HG02798 (cell line): ENCODE measurements around the gene PTGER3.
"Not testable (repeated sequence)": the region's sequence is repeated elsewhere in the genome, so short reads cannot be mapped to it uniquely, and the experiment has no call there.

Experiments
- ATAC-seq: cut with Tn5 transposase; IDR thresholded peaks from one replicate; pipeline ENCODE4 v1.9.1; 2021; ENCODE audit warnings: mild to moderate bottlenecking; ENCODE audit not compliant: unreplicated experiment, poor library complexity

The PTGER3 gene

DNA sequence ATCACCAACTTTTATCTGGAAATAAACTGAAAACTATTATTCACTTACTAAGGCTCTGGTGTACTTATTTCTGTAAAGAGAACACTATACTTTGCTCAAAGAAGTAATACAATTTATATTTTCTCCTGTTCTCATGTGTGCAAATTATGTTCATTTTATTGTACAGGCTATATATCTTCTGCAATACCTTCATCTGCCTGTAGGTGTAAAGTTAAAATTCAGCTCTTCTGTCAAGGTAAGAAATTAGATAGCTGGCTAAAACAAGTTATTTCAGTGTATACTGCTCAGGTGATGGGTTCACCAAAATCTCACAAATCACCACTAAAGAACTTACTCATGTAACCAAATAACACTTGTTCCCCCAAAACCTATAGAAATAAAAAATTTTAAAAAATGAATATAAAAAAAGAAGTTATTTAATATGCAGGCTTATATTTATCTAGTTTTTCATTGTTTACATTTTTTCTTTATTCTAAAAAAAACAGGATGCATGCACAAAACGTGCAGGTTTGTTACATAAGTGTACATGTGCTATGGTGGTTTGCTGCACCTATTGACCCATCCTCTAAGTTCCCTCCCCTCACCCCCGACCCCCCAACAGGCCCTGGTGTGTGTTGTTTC is 81.5 kb downstream of the PTGER3 start:
- ATAC-seq: no peak

DNA sequence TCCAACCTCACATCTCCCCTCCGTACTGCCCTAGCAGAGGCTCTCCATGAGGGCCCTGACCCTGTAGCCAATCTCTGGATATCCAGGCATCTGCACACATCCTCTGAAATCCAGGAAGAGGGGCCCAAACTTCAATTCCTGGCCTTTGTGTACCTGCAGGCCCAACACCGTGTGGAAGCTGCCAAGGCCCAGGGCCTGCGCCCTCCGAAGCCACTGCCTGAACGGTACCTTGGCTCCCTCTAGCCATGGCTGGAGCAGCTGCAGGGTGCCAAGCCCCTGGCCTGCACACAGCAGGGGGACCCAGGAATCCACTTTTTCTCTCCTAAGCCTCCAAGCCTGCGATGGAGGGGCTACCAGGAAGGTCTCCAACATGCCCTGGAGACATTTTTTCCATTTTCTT is 84.2 kb downstream of the PTGER3 start:
- ATAC-seq: no peak

DNA sequence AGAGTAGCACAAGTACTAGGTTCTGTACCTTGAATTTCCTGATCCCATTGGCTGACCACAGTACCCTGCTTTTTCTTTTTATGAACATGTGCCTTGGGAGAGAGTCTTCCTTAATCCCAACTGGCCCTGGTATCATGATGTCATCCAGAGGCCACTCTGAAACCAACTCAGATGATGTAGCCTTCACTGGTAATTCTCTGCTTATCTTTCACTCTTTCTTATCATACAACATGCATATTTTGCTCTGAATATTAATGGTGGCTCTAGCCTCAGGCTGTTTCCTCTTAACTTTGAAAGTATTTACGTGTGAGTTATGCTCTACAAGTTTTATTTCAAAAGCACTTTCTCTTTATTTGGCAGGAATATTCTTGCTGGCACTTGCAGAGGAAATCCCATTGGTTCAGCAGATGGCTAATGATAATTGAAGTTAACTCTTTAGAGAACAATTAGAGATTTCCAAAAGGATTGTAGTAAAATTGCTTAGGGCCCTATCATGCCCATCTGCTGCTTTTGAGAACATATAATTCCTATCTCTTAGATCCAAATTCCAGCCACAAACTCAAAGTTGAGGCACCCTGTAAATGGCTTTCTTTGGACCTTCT is 86.1 kb downstream of the PTGER3 start:
- no peak for ATAC-seq

GRCh38 chr1:70948396-70949017 is 99.1 kb downstream of the PTGER3 start:
- ATAC-seq: no peak

GRCh38 chr1:70947835-70948234 is 99.8 kb downstream of the PTGER3 start:
- ATAC-seq: no peak

- ATAC-seq: no peak
Observed at GRCh38 chr1:70945676-70946075, 101.9 kb downstream of the PTGER3 start.

DNA sequence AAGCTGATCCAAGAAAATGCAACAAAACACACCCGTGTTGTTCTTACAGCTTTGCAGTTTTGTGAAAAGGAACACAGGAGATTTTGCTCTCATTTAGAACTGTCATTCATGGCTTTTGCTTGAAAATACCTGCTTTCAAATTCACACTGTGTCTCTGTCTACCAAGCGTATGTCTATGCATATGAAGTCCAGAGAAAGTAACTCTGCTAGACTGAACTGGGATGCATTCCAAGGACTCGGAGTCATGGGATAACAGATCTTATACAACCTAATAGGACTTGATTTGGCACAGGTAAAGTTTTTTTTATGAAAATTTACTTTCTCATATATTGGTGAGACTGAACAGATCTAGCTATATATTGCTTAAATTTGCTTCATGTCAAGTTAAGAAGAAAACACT is 102.4 kb downstream of the PTGER3 start:
- ATAC-seq: no peak

- ATAC-seq: no peak
Observed at GRCh38 chr1:70941563-70941962, 106.1 kb downstream of the PTGER3 start.

DNA sequence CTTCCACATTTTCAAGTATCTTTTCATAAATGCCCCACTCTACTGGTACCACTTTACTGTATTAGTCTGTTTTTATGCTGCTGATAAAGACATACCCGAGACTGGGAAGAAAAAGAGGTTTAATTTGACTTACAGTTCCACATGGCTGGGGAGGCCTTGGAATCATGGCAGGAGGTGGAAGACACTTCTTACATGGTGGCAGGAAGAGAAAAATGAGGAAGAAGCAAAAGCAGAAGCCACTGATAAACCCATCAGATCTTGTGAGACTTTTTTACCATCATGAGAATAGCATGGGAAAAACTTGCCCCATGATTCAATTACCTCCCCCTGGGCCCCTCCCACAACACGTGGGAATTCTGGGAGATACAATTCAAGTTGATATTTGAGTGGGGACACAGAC is 107.2 kb downstream of the PTGER3 start:
- ATAC-seq: not testable (repeated sequence)

DNA sequence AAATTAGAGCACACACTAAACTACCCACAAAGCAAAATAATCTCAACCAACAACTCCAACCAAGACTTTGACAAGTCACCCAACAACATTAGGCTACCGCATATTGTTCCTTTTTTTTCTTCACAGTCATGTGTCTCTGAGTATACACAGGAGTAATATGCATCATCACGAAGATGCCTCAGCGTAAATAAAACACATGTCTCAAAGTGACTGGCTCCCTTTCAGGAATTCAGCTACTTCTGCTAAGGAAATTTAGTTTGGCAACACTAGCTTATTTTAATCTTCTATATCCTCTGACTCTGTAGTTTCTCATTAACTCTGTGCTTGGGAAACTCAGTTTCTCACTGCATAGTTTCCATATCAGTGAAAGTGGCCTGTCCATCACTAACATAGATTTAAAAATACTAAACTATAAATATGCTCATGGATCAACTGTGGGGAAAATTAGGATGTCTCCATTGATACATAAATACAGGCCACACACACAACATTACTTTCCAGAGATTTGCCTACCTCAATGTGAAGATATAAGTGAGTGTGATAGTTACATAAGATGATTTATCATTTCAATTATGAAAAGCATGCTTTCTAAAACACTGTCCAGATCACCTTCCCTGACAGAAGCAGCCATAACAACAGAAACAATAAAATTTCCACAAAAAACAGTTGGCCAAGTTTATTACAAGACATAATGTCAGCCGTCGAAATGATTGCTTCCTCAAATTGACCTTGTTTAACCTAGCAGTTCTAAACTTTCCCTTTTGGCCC is 113.2 kb downstream of the PTGER3 start:
- ATAC-seq: no peak

DNA sequence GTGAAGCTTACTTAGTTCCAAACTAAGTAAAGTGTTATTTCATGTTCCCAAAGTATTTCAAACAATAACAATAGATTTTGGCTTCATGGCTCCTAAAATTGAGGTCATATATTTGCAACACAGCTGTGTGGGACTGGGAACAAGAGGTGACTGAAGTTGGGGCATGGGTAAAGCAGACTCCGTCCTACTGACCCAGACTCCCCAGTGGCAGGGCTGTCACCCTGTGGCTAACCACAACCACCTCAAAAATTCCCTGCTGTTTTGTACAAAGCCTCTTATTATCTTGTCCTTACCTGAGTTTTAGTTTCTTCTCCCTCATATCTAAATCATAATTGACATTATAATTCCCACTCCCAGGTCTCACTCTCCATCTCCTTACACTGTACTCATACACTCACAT is 117.6 kb downstream of the PTGER3 start:
- no peak for ATAC-seq

GRCh38 chr1:70922196-70922595 is 125.4 kb downstream of the PTGER3 start:
- ATAC-seq: no peak
